HG03103 (cell line): ENCODE data around the gene KCNE1.

Experiments
- ATAC-seq: cut with Tn5 transposase; IDR thresholded peaks from one replicate; pipeline ENCODE4 v1.9.1; 2021; ENCODE audit warnings: low read depth; ENCODE audit not compliant: unreplicated experiment

The KCNE1 gene

GRCh38 chr21:34536820-34537219 is 24.8 kb upstream of the KCNE1 start:
- ATAC-seq = no peak

DNA sequence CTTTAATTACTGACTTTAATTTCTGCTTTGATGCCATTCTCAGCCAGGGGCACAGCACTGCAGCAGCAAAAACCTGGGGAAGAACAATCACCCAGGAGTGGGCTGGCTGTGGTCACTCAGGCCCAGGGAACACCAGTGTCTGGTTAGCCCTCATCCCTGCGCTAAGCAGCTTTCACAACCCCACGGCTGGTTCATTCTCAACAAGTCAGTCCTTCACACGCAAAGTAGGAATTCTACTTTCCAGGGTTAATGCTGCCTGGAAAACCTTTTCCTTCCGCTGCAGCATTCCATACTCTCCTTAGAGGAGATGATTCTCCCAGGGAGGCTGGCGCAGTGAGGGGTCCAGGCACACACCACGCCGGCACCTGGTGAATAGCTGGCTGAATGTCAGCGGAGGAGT is 24.3 kb upstream of the KCNE1 start:
- ATAC-seq = no peak

- no peak for ATAC-seq
These were observed 23.9 kb upstream of the KCNE1 start for GRCh38 chr21:34535886-34536285.

GRCh38 chr21:34534522-34534921 is 22.5 kb upstream of the KCNE1 start:
- ATAC-seq = no peak

- ATAC-seq = no peak
These were observed 21.9 kb upstream of the KCNE1 start for GRCh38 chr21:34533938-34534337.

GRCh38 chr21:34531399-34531798 is 19.4 kb upstream of the KCNE1 start:
- ATAC-seq = no peak

- ATAC-seq = no peak
These were observed 18.3 kb upstream of the KCNE1 start for GRCh38 chr21:34530261-34530660.

GRCh38 chr21:34528131-34528561 is 16.1 kb upstream of the KCNE1 start:
- no peak for ATAC-seq

DNA sequence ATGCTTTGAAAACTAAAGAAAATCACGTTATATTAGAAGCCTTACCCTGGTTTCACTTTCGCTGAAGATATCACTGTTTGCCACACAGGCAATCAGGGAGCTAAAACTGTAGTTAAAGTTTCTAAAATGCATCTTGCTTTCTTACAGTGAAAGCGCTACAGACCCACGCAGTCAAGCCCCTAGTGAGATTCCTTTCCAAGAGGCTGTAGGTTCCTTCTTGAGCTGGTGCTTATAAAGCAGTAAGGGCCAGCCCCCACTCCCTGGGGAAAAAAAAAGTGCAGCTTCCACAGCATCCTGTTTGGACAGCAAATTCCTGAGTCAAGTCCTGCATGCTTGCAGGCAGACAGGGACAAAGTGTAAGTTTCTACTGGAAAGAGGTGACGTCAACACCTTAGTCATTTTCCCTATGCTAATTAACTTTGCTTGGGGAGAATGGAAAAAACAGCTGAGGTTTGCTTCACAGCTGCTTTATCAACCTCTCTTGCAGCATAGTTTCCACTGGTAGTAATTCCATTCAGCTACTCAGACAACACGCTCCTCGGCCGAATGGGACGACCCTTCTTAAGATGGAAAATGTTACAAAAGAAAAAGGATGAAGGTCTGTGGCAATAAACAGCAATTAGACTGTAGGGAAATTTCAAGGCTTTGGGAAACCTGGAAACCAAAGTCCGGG is 14.7 kb upstream of the KCNE1 start:
- no peak for ATAC-seq

DNA sequence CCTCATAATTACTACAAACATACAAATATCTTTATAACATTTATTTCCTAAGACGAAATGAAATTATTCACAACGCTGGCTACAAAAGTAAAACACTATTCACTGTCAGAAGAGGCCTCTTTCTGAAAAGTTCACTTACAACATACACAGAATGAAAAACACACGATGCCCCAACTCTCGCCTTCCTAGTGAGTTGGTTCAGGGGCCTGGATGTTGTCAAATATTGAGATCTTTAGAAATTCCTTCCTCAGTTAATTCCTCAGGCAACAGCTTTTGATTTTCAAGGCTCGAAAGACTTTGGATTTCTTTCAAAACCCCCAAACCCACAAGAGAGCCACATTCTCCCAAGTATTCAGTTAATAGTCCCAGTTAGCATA is 14.2 kb upstream of the KCNE1 start:
- no peak for ATAC-seq

GRCh38 chr21:34524646-34525601 is 12.9 kb upstream of the KCNE1 start:
- no peak for ATAC-seq

DNA sequence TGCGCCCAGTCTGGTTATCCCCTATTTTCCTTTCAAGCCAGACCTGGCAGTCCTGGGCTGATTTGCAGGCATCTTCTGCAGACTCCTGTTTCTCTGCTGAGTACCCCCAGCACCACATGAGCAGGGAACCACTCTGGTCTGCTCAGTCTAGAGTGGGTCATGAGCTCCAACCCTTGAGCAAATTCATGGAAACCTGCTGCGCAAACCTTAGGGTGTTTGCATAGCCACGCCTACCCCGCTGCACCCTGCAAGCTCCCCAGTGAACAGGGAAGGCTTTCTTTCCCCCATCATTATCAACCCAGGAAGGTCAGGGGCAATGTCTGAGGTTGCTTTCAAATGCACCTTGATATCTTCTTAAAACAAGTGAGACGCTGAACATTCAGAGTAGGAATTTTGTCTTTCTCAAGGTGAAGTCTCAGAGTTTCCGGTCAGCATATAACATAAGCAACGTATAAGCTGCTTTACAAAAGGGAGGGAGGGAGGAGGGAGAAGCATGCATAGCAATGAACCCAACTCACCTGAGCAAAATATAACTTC is 11.1 kb upstream of the KCNE1 start:
- ATAC-seq = no peak

DNA sequence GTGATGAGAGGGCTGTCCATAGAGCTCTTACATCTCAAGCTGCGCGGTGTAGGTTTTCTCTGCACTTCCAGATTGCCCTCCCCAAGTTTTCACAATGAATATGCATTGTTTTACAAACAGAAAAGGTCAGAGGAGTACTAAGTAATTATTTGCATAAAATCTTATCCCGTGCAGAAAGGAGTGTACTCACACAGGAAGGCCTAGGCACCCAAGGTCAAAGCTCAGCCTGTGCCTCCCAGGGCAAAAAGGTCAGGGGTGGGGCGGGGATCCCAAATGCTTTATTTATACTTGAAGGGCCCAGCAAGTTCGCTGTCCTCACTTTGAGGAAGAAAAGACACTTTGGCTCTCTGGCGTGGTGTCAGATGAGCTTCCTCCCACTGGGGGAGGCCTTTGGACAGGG is 10.3 kb upstream of the KCNE1 start:
- ATAC-seq = no peak

DNA sequence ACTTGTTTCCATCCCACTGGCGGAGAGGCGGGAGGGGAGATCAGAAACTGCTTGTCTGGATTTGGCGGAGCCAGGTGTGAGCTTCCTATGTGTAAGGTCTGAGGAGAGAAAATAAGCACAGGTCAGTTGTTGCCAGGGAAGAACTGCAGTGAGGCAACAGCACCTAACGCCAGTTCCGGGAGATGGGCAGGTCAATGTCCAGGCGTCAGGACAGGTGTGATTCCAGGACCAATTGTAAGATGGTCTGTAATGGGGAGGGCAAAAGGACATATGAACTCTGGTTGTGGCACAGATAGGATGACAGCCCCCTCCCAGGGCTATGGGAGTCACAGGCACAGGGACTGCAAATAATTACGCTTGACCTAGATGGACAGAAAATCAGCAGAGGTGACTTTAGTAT is 9.6 kb upstream of the KCNE1 start:
- ATAC-seq = no peak

GRCh38 chr21:34520764-34521508 is 8.9 kb upstream of the KCNE1 start:
- no peak for ATAC-seq

DNA sequence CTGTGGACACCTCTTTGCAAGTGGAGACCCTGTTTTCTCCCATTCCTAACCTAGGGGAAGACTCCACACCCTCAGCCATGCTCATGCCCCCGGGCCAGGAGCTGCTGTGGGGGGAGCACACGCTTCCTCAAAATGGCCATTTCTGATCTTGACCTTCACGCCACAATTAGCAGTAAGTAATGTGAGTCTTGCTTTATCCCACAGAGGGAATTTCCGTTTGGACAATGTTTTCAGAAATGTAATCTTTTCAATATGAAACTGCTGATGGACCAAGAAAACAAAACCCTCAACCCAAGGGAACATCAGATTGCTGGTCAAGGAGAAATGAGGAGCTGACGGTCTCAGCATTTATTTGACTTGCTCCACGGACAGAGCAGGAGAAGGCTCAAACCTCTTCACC is 8.3 kb upstream of the KCNE1 start:
- ATAC-seq = no peak

- ATAC-seq = no peak
These were observed 7.7 kb upstream of the KCNE1 start for GRCh38 chr21:34519694-34520093.

DNA sequence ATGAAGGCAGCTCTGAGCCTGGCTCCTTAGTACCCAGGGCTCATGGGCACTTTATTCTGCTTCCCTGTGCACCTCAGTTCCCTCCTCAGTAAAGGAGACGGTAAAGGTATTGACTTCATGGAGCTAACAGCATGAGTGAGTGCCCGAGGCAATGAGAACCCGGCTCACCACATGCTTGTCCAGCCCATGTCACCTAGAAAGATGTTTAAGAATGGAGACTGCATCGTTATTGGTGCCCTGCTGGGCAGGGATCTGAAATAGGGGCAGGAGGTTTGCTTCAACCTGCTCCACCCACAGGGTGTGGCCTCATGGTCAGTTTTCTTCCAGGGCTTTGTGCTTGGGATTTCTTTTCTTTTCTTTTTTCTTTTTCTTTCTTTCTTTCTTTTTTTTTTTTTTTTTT is 7.0 kb upstream of the KCNE1 start:
- ATAC-seq = no peak

- ATAC-seq = no peak
These were observed 6.3 kb upstream of the KCNE1 start for GRCh38 chr21:34518301-34518700.

- ATAC-seq = no peak
These were observed 5.7 kb upstream of the KCNE1 start for GRCh38 chr21:34517491-34518245.
